Progenitor cell of endocrine pancreas (in vitro differentiated cells): ENCODE data around the gene FBXO7. TPM values are rescaled to one million over a fixed set of nuclear protein-coding genes. Genes with fewer than 3 reads are reported as not detected.

Experiments
- DNase-seq: peaks from one replicate; pipeline ENCODE4 v3.0.0; 2021; ENCODE audit warnings: low spot score; ENCODE audit not compliant: unreplicated experiment
- H3K27ac Mint-ChIP-seq: 2 replicates; pipeline ENCODE4 v1.8.0; 2021; ENCODE audit warnings: mild to moderate bottlenecking, moderate library complexity, mixed read lengths
- H3K27me3 Mint-ChIP-seq: 2 replicates; pipeline ENCODE4 v1.8.0; 2021; ENCODE audit warnings: mixed read lengths
- H3K36me3 Mint-ChIP-seq: 2 replicates; pipeline ENCODE4 v1.8.0; 2022; ENCODE audit warnings: mixed read lengths; ENCODE audit not compliant: insufficient read depth
- H3K4me1 Mint-ChIP-seq: 2 replicates; pipeline ENCODE4 v1.8.0; 2021; ENCODE audit warnings: low read depth, mixed read lengths
- H3K4me3 Mint-ChIP-seq: 2 replicates; pipeline ENCODE4 v1.8.0; 2021; ENCODE audit warnings: low read depth, mild to moderate bottlenecking, moderate library complexity, mixed read lengths
- H3K9me3 Mint-ChIP-seq: 2 replicates; pipeline ENCODE4 v1.8.0; 2021; ENCODE audit warnings: low read depth, mixed read lengths
- CTCF ChIP-seq: fragments of 200-600 bp; sonication (generic); IDR thresholded peaks from one replicate; pipeline ENCODE4 v1.5.0; 2021; ENCODE audit warnings: antibody characterized with exemption, mild to moderate bottlenecking; ENCODE audit not compliant: unreplicated experiment
- total RNA-seq: library from RNA; stranded (reverse); gene quantifications from 2 replicates; pipeline ENCODE4 v1.2.1, GENCODE V29; 2021

Gene FBXO7
- total RNA-seq, 1 donor from 2014 or later = 86.4 TPM

- Mint-ChIP-seq H3K4me3 (no peak overlapping the region), H3K27ac (no peak overlapping the region)
- no peak for TF ChIP-seq CTCF
Observed at GRCh38 chr22:32546496-32546895, 71.9 kb downstream of the FBXO7 start.

GRCh38 chr22:32546935-32547334, 72.3 kb downstream of the FBXO7 start:
- no peaks in the 10 kb centered on the region for H3K9me3 Mint-ChIP-seq
- TF ChIP-seq CTCF = no peak
- H3K36me3 Mint-ChIP-seq = no peaks in the 10 kb centered on the region
- no peak overlapping the region for H3K4me3 Mint-ChIP-seq
- H3K4me1 Mint-ChIP-seq = no peaks in the 10 kb centered on the region
- H3K27ac Mint-ChIP-seq = no peak overlapping the region
- no peak for DNase-seq
- peaks cover 23% of the 10 kb centered on the region for H3K27me3 Mint-ChIP-seq

More at GRCh38 chr22:32546496-32546895, 71.9 kb downstream of the FBXO7 start:
- Mint-ChIP-seq H3K9me3 (no peaks in the 10 kb centered on the region), H3K36me3 (no peaks in the 10 kb centered on the region), H3K27me3 (peaks cover 23% of the 10 kb centered on the region), H3K4me1 (no peaks in the 10 kb centered on the region)
- DNase-seq = no peak

- Mint-ChIP-seq H3K36me3 (no peaks in the 10 kb centered on the region), H3K27ac (no peak overlapping the region), H3K9me3 (no peaks in the 10 kb centered on the region), H3K4me3 (no peak overlapping the region), H3K4me1 (no peaks in the 10 kb centered on the region), H3K27me3 (peaks cover 19% of the 10 kb centered on the region)
- no peak for DNase-seq
- TF ChIP-seq CTCF = no peak
Observed at GRCh38 chr22:32548039-32548438, 73.4 kb downstream of the FBXO7 start.

Other genes with a start within 250 kb of the FBXO7 start
- not detected in 2 replicates for gene SLC5A4, start 219.5 kb upstream of the FBXO7 start, total RNA-seq
- not detected in 2 replicates for gene RFPL3, start 116.9 kb upstream of the FBXO7 start, total RNA-seq
- gene RTCB, start 62.6 kb upstream of the FBXO7 start, total RNA-seq = 97.3 and 101 TPM in 2 replicates
- not detected in 2 replicates for gene BPIFC, start 10.4 kb upstream of the FBXO7 start, total RNA-seq